HG03159 (cell line): ENCODE measurements around the gene CLN6.
"Not testable (repeated sequence)": the region's sequence is repeated elsewhere in the genome, so short reads cannot be mapped to it uniquely, and the experiment has no call there.

ENCODE experiments used
- ATAC-seq: cut with Tn5 transposase; IDR thresholded peaks from one replicate; pipeline ENCODE4 v1.9.1; 2021; ENCODE audit warnings: mild to moderate bottlenecking, moderate library complexity; ENCODE audit not compliant: unreplicated experiment

CLN6 gene

DNA sequence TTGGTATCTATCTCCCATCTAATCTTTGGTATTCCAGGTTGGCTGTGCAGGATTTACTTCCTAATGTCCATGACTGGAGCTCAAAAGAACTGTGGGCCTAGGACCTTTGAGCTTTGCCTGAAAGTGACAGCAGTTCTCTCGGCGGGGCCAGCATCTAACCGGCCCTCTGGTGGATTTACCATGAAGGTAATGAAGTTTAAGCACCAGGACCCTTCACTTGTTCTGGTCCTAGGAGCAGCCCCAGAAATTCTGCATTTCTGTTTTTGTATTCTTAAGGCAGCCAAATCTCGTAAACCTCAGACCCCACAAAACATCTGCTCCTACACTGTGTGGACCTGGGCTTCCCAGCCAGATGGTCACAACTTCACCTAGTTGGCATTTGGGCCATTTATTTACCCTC is 37.4 kb downstream of the CLN6 start:
- no peak for ATAC-seq

DNA sequence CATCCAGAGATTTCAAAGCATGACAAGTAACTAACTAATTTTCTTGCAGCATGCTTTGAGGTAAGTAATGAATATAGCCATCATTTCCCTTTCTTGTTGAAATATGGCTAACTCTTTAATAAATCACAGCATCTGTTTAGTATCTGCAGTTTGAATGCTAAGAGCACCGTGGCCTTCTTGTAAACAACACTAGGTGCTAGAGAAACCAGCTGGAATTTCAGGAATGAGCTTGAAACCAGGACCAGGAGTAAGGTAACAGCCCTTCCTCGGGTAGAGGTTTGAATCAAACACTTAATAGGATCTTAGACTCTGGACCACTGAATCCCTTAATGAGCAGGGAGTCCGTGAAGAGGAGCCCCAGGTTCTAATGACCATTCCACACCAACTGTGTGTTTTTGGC is 38.0 kb downstream of the CLN6 start:
- no peak for ATAC-seq

DNA sequence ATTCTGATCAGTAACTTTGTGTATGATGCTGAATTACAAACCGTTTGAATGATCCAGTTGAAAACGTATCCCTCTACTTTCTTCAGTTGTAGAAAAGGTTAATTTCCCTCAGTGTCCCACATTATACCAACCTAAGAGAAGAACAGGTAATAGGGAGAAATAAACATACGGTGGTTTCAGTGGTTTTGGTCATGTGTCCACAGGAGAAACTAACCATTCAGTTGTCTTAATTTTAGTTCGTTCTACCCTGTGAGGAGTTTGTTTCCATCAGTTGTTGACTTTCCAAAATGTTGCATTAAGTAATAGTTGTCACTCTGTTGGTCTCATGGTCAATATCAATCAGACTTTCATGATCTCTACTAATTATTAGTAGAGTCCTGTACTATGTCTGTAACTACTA is 39.5 kb downstream of the CLN6 start:
- ATAC-seq = no peak

DNA sequence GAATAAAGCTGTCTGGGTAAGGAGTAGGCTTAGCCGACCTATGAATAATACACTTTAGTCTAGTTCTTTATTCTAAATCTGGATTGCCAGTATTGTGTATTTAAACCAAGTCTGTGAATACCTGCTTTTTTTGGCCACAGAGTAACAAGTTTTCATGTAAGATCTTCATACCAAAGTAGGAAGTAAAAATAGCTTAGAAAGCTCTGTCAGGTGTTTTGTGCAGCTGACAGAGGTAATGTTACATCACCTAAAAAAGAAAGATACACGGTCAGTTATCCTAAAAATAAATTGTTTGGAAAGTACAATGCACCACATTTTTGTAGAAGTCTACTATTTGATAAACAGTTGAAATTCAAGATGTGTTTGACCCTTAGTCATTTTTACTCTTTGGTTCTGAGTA is 40.9 kb downstream of the CLN6 start:
- no peak for ATAC-seq

DNA sequence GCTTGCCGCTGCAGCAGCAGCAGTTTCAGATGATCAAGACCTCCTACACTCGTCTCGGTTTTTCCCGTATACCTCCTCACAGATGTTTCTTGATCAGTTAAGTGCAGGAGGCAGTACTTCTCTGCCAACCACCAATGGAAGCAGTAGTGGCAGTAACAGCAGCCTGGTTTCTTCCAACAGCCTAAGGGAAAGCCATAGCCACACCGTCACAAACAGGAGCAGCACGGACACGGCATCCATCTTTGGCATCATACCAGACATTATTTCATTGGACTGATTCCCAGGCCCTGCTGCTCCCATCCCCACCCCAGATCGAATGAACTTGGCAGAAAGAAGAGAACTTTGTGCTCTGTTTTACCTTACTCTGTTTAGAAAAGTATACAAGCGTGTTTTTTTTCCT is 42.0 kb downstream of the CLN6 start:
- ATAC-seq = no peak

DNA sequence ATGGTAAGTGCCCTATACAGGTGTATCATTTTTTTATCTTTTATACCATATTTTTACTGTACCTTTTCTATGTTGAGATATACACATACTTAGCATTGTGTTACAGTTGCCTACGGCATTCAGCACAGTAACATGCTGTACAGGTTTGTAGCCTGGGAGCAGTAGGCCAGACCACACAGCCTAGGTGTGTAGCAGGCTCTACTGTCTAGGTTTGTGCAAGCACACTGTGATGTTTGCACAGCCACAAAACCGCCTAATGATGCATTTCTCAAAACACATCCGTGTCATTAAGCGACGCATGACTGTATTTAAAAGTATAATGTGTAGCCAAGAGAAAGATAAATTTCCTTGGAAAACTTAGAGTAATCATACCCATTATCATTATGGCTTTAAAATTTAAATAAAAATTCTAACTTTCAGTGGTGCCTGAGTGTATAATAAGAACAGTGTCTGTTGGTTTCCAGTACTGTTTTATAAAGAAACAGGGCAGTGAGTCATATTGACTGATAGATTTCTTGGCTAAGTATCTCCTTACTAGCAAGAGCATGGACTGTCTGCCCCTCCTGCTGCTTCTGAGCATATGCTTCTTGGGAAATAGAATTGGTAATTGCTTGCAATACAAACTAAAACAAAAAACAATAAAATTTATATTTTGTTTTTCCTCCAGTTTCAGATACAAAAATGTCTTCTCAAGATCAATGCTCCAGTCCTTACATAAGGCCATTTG is 42.7 kb downstream of the CLN6 start:
- no peak for ATAC-seq

DNA sequence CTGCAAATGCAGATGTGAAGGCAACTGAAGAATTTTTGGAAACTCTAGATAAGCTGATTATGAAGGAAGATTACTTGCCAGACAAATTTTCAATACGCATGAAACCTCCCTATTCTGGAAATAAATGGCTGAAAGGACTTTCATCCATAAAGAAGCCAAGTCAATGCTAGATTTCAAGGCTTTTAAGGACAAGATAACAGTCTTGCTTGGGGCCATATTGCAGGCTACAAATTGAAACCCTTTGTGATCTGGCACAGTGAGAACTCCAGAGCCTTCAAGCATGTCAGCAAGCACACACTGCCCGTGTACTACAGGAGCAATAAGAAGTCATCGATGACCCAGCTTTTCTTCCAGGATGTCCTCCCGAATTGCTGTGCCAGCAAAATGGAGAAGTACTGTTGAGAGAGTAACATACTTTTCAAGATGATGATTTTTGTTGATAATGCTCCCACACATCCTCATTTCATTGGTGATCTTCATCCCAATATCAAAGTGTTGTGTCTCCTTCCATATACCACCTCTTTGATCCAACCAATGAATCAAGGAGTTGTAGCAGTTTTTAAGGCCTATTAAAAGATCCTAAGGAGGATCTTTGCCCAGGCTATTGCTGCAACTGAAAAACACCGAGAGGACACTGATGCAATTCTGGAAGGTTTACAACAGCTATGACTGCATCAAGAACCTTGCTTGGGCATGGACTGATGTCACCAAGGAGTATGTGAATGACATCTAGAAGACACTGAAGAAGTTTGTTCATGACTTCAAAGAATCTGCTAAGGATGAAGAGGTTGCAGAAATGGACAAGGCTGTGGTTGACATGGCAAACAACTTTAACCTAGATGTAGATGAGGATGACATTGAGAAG is 44.7 kb downstream of the CLN6 start:
- ATAC-seq = no peak

DNA sequence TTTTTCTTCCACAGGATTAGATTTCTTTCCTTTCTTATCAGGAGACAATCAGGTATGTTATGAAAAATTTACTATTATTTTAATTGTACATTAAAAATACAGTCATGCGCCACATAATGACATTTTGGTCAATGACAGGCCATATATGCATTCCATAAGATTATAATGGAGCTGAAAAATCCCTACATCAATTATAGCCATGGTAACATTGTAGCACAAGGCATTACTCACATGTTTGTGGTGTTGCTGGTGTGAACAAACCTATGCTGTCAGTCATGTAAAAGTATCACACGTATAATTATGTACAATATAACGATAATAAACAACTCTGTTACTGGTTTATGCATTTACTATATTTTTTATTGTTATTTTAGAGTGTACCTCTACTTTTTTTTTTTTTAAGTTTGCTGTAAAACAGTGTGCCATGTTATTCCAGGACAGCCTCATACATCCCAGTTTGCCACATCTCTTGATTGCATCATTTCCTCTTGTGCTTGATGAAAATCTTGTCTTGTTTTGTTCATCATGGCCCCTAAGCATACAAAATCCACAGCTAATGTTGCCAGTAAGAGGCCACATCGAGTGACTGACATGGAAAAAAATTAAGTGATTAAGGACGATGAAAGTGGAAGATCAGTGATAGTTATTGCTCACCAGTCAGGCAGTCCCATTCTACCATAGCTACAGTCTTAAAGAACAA is 45.8 kb downstream of the CLN6 start:
- no peak for ATAC-seq

DNA sequence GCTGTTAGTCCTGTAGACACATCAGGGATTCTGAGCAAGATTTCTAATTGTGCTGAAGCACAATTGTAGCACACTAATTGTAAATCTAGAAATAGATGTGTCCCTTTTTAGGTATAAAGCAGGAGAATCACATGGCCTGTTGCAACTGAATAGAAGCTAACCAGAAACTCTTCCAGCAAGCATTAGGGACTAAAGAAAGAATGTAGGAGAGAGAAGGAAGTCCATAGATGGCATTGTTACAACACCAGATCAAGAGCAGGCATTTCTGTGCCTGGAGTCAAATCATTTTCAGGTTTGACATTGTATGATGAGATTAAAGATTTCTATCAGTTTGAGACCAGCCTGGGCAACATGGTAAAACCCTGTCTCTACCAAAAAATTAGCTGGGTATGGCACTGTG is 51.8 kb downstream of the CLN6 start:
- no peak for ATAC-seq

DNA sequence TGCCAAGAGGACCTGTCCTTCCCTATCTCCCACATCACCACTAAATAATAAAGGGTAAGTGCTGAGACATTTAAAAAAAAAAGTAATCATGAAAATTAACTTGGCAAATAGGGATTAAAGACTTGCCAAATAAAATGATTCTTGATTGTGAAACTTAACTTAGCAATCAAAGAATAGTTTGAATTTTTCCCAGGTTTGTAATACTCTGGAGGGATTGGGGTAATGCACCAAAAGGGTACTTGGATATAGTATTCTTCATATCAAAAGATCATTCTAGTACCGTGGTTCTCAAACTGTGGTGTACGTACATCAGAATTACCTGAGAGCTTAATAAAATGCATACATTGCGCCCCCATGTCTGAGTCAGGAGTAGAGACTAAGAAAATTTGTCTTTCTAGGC is 52.9 kb downstream of the CLN6 start:
- no peak for ATAC-seq

DNA sequence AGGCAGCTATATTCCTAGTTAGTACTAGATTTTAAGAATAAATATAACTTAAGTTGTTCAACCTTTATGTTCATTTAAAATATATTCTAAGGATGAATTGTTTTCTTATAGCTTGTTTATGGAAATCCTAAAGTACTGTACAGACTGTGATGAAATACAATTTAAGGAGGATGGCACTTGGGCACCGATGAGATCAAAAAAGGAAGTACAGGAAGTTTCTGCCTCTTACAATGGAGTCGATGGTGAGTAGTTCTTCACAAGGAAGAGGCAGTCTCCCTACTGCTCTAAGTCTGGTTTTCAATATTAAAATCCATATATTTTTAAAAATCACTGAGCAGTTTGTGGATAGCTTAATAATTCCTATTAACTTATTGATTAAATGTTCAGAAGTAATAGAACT is 54.0 kb downstream of the CLN6 start:
- no peak for ATAC-seq

DNA sequence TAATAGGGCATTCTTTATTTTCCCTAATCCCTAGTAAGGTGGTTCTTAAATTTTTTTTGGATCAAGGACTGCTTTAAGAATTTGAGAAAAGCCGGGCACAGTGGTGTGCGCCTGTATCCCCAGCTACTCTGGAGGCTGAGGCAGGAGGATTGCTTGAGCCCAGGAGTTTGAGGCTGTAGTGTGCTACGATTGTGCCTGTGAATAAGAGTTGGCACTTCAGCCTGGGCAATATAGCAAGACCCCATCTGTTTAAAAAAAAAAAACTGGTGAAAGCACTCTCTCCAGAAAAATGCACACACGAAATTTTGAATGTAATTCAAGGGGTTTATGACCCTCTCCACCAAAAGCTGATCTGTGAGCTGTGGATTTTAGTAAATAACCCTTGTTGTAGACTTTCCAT is 56.4 kb downstream of the CLN6 start:
- no peak for ATAC-seq

DNA sequence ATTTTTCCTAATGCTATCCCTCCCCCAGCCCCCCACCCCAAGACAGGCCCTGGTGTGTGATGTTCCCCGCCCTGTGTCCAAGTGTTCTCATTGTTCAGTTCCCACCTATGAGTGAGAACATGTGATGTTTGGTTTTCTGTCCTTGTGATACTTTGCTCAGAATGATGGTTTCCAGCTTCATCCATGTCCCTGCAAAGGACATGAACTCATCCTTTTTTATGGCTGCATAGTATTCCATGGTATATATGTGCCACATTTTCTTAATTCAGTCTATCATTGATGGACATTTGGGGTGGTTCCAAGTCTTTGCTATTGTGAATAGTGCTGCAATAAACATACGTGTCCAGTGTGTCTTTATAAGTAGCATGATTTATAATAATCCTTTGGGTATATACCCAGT is 57.5 kb downstream of the CLN6 start:
- ATAC-seq = not testable (repeated sequence)

DNA sequence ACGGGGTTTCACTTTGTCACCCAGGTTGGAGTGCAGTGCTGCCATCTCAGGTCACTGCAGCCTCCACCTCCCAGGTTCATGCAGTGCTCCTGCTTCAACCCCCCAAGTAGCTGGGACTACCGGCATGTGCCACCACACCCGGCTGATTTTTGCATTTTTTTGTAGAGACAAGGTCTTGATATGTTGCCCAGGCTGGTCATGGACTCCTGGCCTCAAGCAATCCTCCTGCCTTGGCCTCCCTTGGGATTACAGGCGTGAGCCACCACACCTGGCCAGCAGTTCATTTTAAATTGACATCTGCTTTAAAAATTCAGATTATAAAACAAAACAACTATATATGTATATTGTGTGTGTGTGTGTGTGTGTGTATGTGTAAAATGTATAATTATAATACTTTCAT is 62.7 kb downstream of the CLN6 start:
- ATAC-seq = no peak

DNA sequence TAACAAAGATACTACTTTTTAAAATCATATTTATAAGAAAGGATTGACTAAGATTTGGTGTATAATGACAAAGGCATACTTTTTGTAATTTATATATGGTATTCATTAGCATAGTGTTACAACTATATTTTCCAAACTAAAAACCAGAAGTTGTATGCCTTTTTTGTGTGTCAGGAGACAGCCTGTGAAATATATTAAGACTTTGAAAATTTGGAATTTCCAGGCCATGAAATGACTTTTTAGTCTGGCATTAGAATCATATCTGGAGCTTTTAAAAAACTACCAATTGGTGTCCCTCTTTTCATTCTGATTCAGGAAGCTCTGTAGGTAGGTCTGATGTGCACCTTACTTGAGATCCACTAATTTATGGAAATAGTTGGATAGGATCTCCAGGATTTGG is 66.3 kb downstream of the CLN6 start:
- no peak for ATAC-seq

DNA sequence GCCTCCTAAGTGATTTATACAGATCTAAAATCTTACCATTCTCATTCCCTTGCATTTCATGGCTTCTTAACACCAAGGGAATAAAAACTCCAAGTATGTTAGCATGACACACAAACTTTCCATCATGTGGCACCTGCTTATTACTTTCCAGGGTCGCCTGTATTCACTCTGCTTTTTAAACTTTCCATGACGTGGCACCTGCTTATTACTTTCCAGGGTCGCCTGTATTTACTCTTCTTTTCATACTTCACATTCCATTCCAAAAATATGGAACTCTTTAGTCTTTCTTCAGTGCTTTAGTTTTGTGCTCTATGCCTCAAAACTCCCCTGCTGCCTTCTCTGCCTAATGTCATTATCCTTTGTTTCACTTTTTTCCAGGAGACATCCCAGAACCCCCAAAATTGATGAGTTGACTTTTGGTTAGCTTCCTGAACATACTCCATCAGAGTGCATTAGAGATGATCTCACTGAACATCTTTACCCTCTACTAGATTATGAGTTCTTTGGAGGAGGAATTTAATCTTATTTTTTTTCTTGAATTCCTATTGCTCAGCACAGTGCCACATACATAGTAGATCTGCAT is 71.4 kb downstream of the CLN6 start:
- no peak for ATAC-seq

DNA sequence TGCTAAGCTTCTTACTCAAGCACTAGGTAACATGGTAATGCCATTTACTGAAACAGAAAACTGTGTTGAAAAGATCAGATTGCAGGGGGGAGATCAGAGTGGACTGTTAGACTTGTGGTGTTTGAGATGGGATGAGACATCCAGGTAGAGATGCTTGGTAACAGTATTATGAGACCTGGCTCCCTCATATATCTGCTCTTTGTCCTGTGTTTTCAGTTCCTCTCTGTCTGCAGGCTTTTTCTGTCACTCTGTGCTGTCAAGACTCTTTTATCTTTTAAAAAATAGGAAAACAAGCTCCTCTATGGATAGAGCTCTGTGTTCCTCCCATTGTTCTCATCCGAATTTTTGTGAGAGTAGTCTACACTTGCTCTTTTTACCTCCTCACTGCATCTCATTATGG is 72.5 kb downstream of the CLN6 start:
- ATAC-seq = no peak
